Prostate gland (tissue), 2 donors: ENCODE measurements around the gene NMNAT1. TPM values are rescaled to one million over a fixed set of nuclear protein-coding genes. Genes with fewer than 3 reads are reported as not detected.
"Not testable (repeated sequence)": the region's sequence is repeated elsewhere in the genome, so short reads cannot be mapped to it uniquely, and the experiment has no call there.

Experiments
- DNase-seq: peaks from one replicate; pipeline ENCODE4 v3.0.0-alpha.2; 2019; ENCODE audit warnings: low spot score
- H3K27ac ChIP-seq, 2 donors: fragments of 200-600 bp; sonication (generic); 2 replicates each; pipeline ENCODE4 v1.5.1; 2017 to 2019
- H3K27me3 ChIP-seq: fragments of 200-600 bp; sonication (generic); replicated peaks from 2 replicates; pipeline ENCODE4 v1.5.1; 2019; ENCODE audit not compliant: insufficient read depth
- H3K36me3 ChIP-seq, 2 donors: fragments of 200-600 bp; sonication (generic); 1 replicate in 1 of 2; 2 replicates in 1 of 2; pipeline versions ENCODE4 v1.5.1 to v1.8.1; 2017 to 2019
- H3K4me1 ChIP-seq: fragments of 200-600 bp; sonication (generic); replicated peaks from 2 replicates; pipeline ENCODE4 v1.5.1; 2019
- H3K4me3 ChIP-seq, 2 donors: fragments of 200-600 bp; sonication (generic); 2 replicates each; pipeline ENCODE4 v1.5.1; 2017 to 2019
- H3K9me3 ChIP-seq: fragments of 200-600 bp; sonication (generic); 2 replicates; pipeline ENCODE4 v1.5.1; 2017
- POLR2A ChIP-seq: fragments of 450-650 bp; IDR thresholded peaks from one replicate; pipeline ENCODE4 v1.6.1; 2016; ENCODE audit warnings: antibody characterized with exemption, mild to moderate bottlenecking
- POLR2AphosphoS5 ChIP-seq: sonication (generic); formaldehyde crosslinking; IDR thresholded peaks from one replicate; pipeline ENCODE4 v1.6.1; 2017; ENCODE audit warnings: antibody characterized with exemption
- WGBS: methylation state at CpG from one replicate; pipeline ENCODE4 v1.1.5; 2018; 5-methylcytosine and 5-hydroxymethylcytosine counted together
- intact Hi-C: fragments of 100-400 bp; cut with DNase I; formaldehyde crosslinking; loops from one replicate; pipeline ENCODE4 v1.14.2; 2022
- total RNA-seq, 2 donors: library from RNA; depleted of rRNA; stranded (reverse); fragments of >200 nt; gene quantifications; one replicate each; pipeline ENCODE4 v1.1.0, GENCODE V29; 2016
- TF ChIP-seq, protein P1 (sequence below), 4 experiments: fragments of 200-600 bp in 2 of 4; fragments of 450-650 bp in 2 of 4; sonication (generic) in 2 of 4; IDR thresholded peaks; 1 replicate in 3 of 4; 2 replicates in 1 of 4; pipeline ENCODE4 v1.5.1; 2016 to 2019; ENCODE audit warnings: antibody characterized with exemption in 4 of 4, mild to moderate bottlenecking in 2 of 4, moderate library complexity in 2 of 4

The NMNAT1 gene
- total RNA-seq, 2 donors from 2014 or later, result 7.2 to 8.7 TPM

DNA sequence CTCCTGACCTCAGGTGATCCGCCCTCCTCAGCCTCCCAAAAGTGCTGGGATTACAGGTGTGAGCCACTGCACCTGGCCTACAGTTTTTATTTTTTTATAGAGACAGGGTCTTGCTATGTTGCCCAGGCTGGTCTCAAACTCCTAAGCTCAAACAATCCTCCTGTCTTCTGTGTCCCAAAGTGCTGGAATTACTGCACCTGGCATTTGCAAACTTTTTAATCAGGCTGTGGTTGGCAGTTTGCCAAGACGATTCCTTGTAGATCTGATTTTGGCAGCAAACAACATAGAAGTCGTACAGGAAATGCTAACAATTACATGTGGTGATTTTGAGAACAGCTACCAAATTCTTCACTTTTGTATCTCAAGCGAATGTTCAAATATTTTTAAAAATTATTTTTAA, 63.9 kb downstream of the NMNAT1 start:
- H3K9me3 ChIP-seq, result no peaks in the 10 kb centered on the region
- intact Hi-C loops, result no loop called here
- H3K36me3 ChIP-seq, result no peaks in the 10 kb centered on the region
- no peaks in the 10 kb centered on the region for H3K4me1 ChIP-seq
- H3K4me3 ChIP-seq, result no peak overlapping the region
- DNase-seq, result peak; percentile 58
- no peaks in the 10 kb centered on the region for H3K27me3 ChIP-seq
- no peak overlapping the region for H3K27ac ChIP-seq
- WGBS, result 29% methylated on average over 4 of the region's 4 CpGs
- TF ChIP-seq POLR2A (no peak), POLR2AphosphoS5 (peak; percentile 11)
- TF ChIP-seq, protein P1, sequence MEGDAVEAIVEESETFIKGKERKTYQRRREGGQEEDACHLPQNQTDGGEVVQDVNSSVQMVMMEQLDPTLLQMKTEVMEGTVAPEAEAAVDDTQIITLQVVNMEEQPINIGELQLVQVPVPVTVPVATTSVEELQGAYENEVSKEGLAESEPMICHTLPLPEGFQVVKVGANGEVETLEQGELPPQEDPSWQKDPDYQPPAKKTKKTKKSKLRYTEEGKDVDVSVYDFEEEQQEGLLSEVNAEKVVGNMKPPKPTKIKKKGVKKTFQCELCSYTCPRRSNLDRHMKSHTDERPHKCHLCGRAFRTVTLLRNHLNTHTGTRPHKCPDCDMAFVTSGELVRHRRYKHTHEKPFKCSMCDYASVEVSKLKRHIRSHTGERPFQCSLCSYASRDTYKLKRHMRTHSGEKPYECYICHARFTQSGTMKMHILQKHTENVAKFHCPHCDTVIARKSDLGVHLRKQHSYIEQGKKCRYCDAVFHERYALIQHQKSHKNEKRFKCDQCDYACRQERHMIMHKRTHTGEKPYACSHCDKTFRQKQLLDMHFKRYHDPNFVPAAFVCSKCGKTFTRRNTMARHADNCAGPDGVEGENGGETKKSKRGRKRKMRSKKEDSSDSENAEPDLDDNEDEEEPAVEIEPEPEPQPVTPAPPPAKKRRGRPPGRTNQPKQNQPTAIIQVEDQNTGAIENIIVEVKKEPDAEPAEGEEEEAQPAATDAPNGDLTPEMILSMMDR (IDR thresholded peaks at IDR 0.05), result no peak

DNA sequence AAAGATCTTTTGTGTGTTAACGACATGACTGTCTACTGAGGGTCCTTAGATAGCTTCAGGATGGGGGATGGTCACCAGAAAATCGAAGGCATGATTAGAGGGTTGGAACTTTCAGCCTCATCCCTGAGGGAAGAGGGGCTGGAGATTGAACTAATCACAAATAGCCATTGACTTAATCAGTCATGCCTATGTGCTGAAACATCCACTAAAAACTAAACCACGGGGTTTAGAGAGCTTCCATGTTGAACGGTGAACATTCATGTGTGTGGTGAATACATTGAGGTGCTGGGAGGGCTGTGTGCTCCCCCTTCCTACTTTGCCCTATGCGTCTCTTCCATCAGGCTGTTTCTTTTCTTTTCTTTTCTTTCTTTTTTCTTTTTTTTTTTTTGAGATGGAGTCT, 70.7 kb downstream of the NMNAT1 start:
- Histone ChIP-seq H3K4me1 (no peaks in the 10 kb centered on the region), H3K36me3 (no peaks in the 10 kb centered on the region), H3K4me3 (no peak overlapping the region), H3K9me3 (no peaks in the 10 kb centered on the region), H3K27ac (no peak overlapping the region), H3K27me3 (no peaks in the 10 kb centered on the region)
- no peak for TF ChIP-seq POLR2AphosphoS5
- DNase-seq, result no peak
- 87% methylated on average over 5 of the region's 5 CpGs for WGBS
- intact Hi-C loops, result no loop called here

DNA sequence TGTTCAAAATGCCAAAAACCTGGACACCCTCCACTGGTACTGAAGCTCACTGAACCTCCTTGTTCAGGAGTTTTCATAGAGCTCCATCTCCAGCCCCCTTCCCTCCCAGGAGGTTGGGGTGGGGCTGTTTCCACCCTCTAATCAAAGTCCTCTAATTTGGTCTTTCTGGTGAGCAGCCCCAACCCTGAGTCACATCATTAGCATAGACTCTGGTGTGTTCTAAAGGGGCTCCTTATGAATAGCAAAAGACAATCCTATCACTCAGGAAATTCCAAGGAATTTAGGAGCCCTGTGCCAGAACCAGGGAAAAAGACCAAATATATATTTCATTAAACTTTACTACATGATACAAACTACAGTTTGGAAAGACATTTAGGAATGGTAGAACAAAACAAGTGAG, 76.3 kb downstream of the NMNAT1 start:
- Histone ChIP-seq H3K27me3 (no peaks in the 10 kb centered on the region), H3K4me3 (no peak overlapping the region), H3K9me3 (no peaks in the 10 kb centered on the region), H3K36me3 (no peaks in the 10 kb centered on the region), H3K27ac (no peak overlapping the region), H3K4me1 (no peaks in the 10 kb centered on the region)
- intact Hi-C loops, result no loop called here
- DNase-seq, result no peak
- no peak for TF ChIP-seq POLR2AphosphoS5
- TF ChIP-seq, protein P1 (IDR thresholded peaks at IDR 0.05), result no peak
- TF ChIP-seq POLR2A, result no peak

DNA sequence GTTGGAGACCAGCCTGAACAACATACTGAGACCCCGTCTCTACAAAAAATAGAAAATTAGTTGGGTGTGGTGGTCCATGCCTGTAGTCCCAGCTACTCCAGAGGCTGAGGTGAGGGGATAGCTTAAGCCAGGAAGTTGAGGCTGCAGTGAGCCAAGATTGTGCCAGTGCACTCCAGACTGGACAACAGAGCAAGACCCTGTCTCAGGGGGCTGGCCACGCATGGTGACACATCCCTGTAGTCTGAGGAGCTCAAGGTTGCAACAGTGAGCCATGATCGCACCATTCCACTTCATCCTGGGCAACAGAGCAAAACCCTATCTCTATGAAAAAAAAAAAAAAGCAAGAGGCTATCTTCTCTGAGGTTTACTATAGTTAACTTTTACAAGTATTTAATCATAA, 76.8 kb downstream of the NMNAT1 start:
- TF ChIP-seq POLR2A, result no peak
- no peak for TF ChIP-seq POLR2AphosphoS5
- TF ChIP-seq, protein P1 (IDR thresholded peaks at IDR 0.05), result no peak
- H3K9me3 ChIP-seq, result no peaks in the 10 kb centered on the region
- no peaks in the 10 kb centered on the region for H3K27me3 ChIP-seq
- 94% methylated on average over 3 of the region's 3 CpGs for WGBS
- no peaks in the 10 kb centered on the region for H3K36me3 ChIP-seq
- DNase-seq, result no peak
- no peak overlapping the region for H3K27ac ChIP-seq
- H3K4me1 ChIP-seq, result no peaks in the 10 kb centered on the region
- intact Hi-C loops, result no loop called here
- no peak overlapping the region for H3K4me3 ChIP-seq

DNA sequence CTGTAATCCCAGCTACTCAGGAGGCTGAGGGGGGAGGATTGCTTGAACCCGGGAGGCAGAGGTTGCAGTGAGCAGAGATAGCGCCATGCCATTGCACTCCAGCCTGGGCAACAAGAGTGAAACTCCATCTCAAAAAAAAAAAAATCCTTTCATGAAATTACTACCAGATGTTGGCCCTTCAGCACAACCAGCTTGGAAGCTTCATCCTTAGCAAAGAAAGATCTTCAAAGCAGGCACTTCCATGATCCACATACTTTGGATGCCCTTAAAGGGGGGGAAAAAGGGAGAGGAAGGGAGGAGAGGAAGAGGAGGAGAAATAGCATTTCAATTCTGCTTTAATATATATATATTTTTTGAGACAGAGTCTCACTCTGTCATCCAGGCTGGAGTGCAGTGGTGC, 77.4 kb downstream of the NMNAT1 start:
- H3K4me3 ChIP-seq, H3K27me3 ChIP-seq, H3K36me3 ChIP-seq, intact Hi-C loops, H3K4me1 ChIP-seq, H3K27ac ChIP-seq, DNase-seq, H3K9me3 ChIP-seq: not testable (repeated sequence)
- 67% methylated on average over 2 of the region's 2 CpGs for WGBS

DNA sequence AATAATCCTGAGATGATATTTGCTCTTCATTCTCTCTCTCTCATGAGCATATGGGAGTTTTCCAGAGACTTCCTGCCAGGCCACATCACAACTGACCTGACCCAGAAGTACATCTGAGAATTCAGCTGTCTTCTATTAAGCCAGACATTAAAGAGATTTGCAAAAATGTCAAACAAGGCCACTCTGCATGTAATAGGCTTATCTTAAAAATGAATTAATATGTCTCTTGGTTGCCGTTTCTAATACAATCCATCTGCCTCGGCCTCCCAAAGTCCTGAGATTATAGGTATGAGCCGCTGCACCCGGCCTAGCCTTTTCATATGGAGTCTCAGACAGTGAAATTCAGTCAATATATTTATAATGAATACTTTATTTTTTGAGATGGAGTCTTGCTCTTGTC, 78.7 kb downstream of the NMNAT1 start:
- H3K27me3 ChIP-seq, H3K9me3 ChIP-seq, intact Hi-C loops, H3K4me3 ChIP-seq, DNase-seq, H3K27ac ChIP-seq, H3K4me1 ChIP-seq, H3K36me3 ChIP-seq: not testable (repeated sequence)
- 84% methylated on average over 4 of the region's 4 CpGs for WGBS
